Activated CD4-positive, alpha-beta T cell treated with anti-CD3 and anti-CD28 coated beads, Interleukin-2, amount 50 U/mL, for 24 hours (primary cell): ENCODE data around the gene FOXB2.

Experiments used
- DNase-seq, 2 donors: peaks; one replicate each; pipeline ENCODE4 v3.0.0-alpha.2; 2020; ENCODE audit warnings: low read depth in 1 of 2, low spot score in 1 of 2

The FOXB2 gene

DNA sequence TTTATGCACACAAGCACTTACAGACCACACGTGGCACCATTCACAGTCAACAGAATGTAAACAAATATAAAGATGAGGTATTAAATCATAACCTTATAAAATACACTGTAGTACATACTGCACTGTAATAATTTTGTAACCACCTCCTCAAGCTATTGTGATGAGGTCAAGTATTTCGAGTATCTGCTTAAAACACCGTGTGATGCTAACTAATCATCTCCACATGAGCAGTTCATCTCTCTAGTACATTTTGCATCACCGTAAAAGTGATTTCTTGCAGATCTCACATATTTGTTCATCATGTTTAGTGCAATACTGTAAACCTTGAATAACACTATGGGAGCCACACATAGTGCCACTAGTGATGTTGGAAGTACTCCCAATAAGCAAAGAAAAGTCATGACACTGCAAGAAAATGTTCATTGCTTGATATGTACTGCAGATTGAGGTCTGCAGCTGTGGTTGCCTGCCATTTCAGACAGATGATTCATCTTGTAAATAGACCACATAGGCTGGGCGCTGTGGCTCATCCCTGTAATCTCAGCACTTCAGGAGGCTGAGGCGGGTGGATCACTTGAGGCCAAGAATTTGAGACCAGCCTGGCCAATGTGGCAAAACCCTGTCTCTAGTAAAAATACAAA, 44.3 kb downstream of the FOXB2 start:
- no peak for DNase-seq

DNA sequence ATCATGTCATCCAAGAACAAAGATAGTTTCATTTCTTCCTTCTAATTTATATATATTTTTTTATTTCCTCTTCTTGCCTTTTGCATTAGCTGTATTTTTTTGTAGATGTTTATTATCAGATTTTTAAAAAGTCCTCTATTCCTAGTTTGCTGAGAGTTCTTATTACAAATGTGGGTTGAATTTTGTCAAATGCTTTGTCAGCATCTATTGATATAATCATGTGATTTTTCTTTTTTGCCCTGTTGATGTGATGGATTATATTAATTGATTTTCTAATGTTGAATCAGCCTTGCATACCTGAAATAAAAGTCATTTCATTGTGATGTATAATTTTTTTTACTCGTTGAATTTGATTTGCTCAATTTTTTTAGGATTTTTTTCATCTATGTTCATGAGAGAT, 46.9 kb downstream of the FOXB2 start:
- DNase-seq: no peak
